NCI-H460 (cell line): ENCODE measurements around the gene MS4A1. TPM values are rescaled to one million over a fixed set of nuclear protein-coding genes. Genes with fewer than 3 reads are reported as not detected.
"Not testable (repeated sequence)": the region's sequence is repeated elsewhere in the genome, so short reads cannot be mapped to it uniquely, and the experiment has no call there.

Source experiments
- DNase-seq: peaks from one replicate; pipeline ENCODE4 v3.0.0-alpha.2; 2016; ENCODE audit warnings: low read depth; ENCODE audit errors: extremely low read depth
- total RNA-seq: library from RNA; depleted of rRNA; stranded (reverse); fragments of >200 nt; shearing (Covaris generic); gene quantifications from 2 replicates; pipeline ENCODE4 v1.2.3, GENCODE V29; 2014; rRNA removed

The MS4A1 gene
- total RNA-seq, 1 experiment from 2014 or later: not detected

DNA sequence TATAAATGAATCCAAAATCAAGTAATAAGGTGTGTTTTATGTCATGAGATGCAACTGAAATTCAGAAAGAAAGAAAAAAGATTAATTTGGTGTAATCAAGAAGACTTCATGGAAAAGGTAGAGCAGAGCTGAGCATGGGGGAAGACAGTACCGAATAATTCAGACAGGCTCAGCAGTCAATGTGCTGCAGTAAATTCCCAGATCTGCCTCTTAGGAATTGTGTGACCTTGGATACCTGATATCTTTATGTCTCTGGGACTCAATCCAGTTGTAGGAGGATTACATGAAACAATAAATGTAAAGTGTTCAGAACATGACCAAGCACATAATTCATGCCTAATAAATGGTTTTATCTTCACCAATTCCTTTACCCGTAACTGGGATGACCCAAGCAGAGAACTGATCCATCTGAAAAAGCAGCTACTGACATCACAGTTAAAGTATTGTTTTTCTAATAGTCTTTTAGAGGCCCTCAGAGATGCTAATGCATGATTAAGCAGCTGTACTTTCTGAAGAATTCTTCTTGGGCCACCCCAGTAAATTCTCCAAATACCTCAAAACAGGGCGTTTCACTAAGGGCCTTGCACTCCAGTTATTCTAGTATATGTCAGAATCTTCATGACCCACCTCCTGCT is 44.7 kb downstream of the MS4A1 start:
- no peak for DNase-seq

DNA sequence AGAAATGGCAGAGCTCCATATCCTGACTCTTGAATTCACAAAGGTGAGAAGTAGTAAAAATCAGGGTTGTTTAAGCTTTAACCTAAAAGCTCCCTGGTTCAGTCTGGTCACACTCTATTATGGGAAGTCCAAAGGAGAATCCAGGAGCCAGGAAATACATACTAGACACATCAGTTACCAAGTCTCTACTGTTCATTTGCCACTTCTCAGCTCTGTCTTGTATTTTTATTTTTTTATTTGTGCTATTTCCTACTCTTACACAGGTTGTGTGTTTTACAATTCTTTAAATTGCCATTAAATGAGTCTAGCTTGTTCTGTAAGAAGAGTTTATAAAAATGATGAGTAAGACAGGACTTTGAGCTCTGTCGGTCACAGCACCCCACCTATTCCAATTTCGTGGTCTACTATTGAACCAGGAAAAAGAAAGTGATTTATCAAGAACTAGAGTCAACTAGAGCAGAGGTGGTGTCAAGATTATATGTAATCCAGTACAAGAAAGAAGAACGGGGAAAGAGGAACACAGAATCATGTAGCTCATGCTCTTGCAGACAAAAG is 46.7 kb downstream of the MS4A1 start:
- DNase-seq: no peak

DNA sequence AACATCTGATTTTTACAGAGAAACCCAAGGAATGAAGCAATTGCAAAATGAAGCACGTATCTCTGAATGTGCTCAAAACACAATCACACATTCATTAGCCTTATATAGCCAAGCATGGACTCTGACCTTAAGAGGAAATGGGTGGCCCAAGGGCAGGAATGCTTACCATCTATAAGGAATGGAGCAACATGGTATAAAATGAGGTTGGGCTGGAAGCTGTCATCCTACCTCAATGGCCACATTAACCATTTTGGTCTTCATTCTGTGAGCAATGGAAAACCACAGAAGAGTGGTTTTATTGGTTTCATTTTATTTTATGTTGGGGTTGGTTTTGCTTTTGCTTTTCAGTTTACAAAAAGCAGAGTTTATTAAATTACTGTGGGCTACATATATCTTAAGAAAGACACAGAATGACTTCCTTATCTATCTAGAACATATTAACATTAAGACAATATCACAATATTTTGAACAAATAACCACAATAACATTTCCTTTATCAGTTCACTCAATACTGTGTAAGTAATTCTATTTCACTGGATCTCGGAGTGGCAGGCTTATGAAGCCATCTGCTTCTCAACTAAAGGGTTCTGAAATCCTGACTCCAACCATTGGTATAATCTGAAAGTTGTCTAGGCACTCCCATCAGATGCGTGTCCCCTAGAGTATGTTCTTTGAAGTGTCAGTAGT is 48.7 kb downstream of the MS4A1 start:
- no peak for DNase-seq

DNA sequence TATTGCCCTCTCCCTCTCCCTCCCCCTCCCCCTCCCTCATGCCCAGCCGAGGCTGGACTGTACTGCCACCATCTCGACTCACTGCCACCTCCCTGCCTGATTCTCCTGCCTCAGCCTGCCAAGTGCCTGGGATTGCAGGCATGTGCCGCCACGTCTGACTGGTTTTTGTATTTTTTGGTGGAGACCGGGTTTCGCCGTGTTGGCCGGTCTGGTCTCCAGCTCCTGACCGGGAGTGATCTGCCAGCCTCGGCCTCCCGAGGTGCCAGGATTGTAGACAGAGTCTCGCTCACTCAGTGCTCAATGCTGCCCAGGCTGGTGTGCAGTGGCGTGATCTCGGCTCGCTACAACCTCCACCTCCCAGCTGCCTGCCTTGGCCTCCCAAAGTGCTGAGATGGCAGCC is 54.0 kb downstream of the MS4A1 start:
- DNase-seq: not testable (repeated sequence)

DNA sequence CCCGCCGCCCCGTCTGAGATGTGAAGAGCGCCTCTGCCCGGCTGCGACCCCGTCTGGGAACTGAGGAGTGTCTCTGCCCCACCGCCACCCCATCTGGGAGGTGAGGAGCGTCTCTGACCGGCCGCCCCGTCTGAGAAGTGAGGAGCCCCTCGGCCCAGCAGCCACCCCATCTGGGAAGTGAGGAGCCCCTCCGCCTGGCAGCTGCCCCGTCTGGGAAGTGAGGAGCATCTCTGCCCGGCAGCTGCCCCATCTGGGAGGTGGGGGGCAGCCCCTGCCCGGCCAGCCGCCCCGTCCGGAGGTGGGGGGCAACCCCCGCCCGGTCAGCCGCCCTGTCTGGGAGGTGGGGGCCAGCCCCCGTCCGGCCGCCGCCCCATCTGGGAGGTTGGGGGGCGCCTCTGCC is 54.6 kb downstream of the MS4A1 start:
- DNase-seq: not testable (repeated sequence)

DNA sequence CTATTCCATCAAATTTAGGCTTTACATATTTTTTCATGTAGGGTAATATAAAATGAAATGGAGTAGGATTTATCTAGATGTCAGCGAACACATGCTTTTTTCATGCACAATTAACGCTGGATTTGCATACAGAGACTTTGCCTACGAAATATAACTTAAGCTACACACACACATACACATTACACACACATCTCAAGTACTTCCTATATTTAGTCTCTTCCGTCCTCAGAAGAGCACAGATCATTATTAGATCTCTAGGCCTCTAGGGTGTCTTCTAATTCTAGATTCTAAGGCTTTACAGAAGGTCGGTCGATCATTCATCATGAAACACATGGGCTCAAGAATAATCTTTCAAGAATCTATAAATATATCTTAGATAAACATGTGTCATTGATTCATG is 55.7 kb downstream of the MS4A1 start:
- DNase-seq: no peak

DNA sequence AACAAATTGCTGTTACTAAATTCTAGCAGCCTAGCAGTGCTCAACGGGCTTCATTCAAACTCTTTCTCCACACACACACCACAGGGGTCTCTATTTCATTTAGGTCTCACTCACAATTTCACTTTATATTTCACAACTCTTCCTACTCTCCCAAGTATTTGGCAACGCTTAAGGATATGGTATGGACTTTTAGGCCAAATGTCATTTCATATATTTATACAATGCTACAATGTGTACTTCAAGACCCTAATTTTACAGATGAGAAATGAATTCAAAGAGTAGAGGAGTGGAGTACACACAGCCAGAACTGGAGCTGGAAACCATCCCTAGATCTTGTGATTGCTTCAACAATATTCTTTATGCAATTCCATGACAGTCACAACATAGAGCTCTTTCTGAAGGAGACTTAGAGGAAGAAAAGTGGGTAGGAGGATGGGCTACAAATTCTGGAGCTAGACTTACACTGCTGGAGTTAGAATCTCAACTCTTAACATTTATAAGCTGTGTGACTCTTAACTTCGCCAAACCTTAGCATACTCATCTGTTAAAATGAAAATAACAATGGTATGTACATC is 57.1 kb downstream of the MS4A1 start:
- no peak for DNase-seq

DNA sequence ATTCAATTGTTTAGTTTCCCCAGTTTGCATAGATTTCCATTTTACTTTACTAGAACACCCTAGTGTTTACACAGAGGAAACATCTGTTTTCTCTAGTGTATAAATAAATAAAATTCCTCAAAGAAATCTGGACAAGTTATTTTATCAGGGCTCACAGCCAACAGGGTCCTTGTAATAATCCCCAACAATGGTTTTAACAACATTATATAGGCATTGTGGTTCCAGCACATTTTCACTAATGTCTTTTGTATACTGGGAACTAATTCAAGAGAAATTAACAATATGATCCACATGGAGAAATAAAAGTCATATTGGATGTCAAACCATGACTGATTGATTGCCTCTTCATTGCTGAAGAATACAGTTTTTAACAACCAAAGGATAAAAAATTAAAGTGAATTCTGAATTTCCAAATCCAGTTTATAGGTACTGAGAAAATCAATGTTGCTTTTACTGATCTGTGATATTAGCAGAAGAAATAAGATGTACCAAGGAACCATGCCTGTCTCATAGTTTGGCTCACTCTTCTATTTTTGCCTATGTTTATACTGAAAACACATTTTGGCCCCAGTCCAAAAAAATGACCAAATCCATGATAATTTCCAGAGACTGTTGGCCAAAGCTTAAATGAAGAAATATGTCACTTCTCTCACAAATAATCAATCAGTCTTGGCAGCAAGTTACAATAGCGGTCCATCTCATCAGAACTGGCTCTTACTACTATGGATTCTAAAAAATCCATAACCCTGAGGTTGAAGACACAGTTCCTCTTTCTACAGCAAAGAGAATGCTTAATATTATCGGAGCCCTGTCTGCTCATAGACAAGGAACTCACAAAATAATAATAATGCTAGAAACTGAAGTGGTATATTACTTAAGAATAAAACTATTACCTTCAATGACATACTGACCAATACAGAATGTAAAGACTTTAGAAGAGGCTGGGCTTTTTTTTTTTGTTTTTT is 58.1 kb downstream of the MS4A1 start:
- DNase-seq: no peak

DNA sequence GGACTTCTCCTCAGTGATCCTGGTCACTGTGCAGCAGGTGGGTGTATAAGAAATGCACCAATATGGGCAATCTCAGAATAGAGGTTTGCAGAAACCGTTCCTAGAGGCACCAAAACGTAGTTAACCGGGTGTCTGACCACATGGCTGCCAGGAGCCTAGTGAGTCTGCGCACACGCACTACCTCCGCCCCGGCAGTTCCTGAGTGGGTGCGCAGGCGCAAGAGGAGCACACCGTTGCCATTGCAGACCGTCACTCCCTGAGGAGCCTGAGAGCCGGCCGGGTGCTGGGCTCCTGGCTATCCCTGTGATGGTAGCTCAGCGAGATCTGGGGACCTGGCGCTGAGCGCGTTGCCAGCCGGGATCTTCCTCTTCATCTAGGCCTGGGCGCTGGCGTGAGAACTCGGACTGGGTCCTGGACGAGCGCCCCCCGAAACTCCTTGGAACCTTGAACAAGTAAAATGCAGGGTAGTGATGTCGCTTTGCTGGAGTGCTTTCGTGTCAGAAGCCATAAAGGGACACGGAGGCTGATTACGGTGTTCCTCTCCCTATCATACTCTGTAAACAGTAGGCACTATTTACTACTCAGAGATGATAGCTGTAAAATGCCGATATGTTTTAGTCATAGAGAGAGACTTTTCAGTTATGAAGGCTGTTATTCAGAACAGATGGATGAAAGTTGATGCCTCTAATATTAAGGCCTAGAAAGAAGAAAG is 59.7 kb downstream of the MS4A1 start, which contains the start of gene MS4A13:
Gene MS4A13, plus strand, starts transcription at position 249 of the 712 bp plus-strand sequence. CDS start 2,692 bp downstream, outside the sequence.
- DNase-seq: no peak

Other genes starting within 250 kb of the MS4A1 start
- not detected in 2 replicates for gene MS4A4E, start 212.7 kb upstream of the MS4A1 start, total RNA-seq
- gene MS4A4A, start 175.2 kb upstream of the MS4A1 start, total RNA-seq: not detected in 2 replicates
- not detected in 2 replicates for gene MS4A6E, start 128.6 kb upstream of the MS4A1 start, total RNA-seq
- gene MS4A7, start 77.3 kb upstream of the MS4A1 start, total RNA-seq: not detected in 2 replicates
- not detected in 2 replicates for gene MS4A14, start 59.4 kb upstream of the MS4A1 start, total RNA-seq
- not detected in 2 replicates for gene MS4A5, start 26.3 kb upstream of the MS4A1 start, total RNA-seq
- not detected in 2 replicates for gene MS4A12, start 36.9 kb downstream of the MS4A1 start, total RNA-seq
- gene MS4A13, start 59.5 kb downstream of the MS4A1 start, total RNA-seq: not detected in 2 replicates
- gene MS4A8, start 243.8 kb downstream of the MS4A1 start, total RNA-seq: not detected in 2 replicates